Sigmoid colon (tissue), 4 donors: ENCODE measurements around the gene LTA.

ENCODE experiments used
- CTCF ChIP-seq, 4 experiments: fragments of 450-650 bp in 3 of 4; fragments of 200-600 bp in 1 of 4; IDR thresholded peaks; one replicate each; pipeline ENCODE4 v1.5.1; 2016 to 2019; ENCODE audit warnings: antibody characterized with exemption in 4 of 4, mild to moderate bottlenecking in 3 of 4, moderate library complexity in 2 of 4
- EP300 ChIP-seq, 4 donors: sonication (generic); formaldehyde crosslinking; IDR thresholded peaks; one replicate each; pipeline ENCODE4 v1.6.1; 2017; ENCODE audit warnings: antibody characterized with exemption in 4 of 4
- POLR2A ChIP-seq, 2 donors: fragments of 450-650 bp; IDR thresholded peaks; one replicate each; pipeline ENCODE4 v1.6.1; 2016; ENCODE audit warnings: antibody characterized with exemption in 2 of 2, mild to moderate bottlenecking in 2 of 2, moderate library complexity in 2 of 2
- POLR2AphosphoS5 ChIP-seq, 4 donors: sonication (generic); formaldehyde crosslinking; IDR thresholded peaks; one replicate each; pipeline ENCODE4 v1.6.1; 2017; ENCODE audit warnings: antibody characterized with exemption in 4 of 4

- TF ChIP-seq CTCF (IDR thresholded peaks at IDR 0.05) (no peak), POLR2A (IDR thresholded peaks at IDR 0.05) (no peak), POLR2AphosphoS5 (IDR thresholded peaks at IDR 0.05) (no peak), EP300 (IDR thresholded peaks at IDR 0.05) (no peak)
Observed at GRCh38 chr6:31568537-31568961, 3.5 kb upstream of the LTA start.
